ENCODE data around the gene NLRP3.
"Not testable (repeated sequence)": the region's sequence is repeated elsewhere in the genome, so short reads cannot be mapped to it uniquely, and the experiment has no call there.

Gene NLRP3

GRCh38 chr1:247440001-247440620 lies 24.1 kb downstream of the NLRP3 start:
- no peak for DNase-seq

DNA sequence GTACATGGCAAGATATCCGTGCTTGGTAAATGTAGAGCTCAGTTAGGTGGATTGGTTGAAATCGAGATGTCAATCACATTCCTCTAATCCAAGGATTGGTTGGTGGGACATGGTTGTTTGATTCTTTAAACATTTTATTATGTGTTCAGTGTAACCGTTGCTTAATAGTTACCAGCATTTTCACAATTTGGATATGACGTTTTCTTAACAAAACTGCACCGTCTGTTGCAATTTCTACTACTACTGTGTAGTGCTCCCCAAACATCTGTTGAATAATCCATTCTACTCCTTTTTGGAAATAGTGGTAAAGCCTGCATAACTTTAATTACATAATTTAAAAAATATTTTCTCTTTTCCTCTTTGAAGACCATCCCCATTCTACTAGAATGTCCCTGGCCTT lies 25.6 kb downstream of the NLRP3 start:
- DNase-seq, result no peak

- no peak for DNase-seq
Measured at GRCh38 chr1:247442164-247442563, 26.2 kb downstream of the NLRP3 start.

GRCh38 chr1:247443641-247444040 lies 27.7 kb downstream of the NLRP3 start:
- no peak for DNase-seq

DNA sequence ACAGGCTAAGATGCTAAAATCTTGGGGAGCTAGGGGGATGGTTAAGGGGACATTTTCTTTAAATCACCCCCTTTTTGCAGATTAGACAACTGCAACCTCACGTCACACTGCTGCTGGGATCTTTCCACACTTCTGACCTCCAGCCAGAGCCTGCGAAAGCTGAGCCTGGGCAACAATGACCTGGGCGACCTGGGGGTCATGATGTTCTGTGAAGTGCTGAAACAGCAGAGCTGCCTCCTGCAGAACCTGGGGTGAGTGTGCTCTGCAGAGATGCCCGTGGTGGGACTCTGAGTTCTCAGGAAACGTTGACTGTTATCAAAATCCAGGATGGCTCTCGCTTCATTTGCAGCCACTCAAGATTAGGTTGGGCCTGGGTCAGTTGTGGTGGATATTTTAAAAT lies 28.6 kb downstream of the NLRP3 start:
- no peak for DNase-seq

- no peak for DNase-seq
Measured at GRCh38 chr1:247445526-247446356, 29.8 kb downstream of the NLRP3 start.

GRCh38 chr1:247447162-247447909 lies 31.4 kb downstream of the NLRP3 start:
- no peak for DNase-seq

DNA sequence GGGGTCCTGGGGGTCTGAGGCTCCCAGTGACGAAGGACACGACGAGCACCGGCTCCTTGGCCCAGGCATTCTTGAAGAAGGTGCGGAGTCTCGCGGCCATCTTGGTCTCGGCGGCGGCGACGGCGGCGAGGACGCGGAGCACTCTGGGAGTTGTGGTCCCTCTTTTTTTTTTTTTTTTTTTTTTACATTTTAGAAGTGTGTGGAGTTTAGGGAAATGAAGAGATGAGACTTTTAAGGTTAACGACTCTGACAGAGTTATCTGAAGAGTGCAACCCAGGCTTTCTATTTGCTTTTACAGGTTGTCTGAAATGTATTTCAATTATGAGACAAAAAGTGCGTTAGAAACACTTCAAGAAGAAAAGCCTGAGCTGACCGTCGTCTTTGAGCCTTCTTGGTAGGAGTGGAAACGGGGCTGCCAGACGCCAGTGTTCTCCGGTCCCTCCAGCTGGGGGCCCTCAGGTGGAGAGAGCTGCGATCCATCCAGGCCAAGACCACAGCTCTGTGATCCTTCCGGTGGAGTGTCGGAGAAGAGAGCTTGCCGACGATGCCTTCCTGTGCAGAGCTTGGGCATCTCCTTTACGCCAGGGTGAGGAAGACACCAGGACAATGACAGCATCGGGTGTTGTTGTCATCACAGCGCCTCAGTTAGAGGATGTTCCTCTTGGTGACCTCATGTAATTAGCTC lies 32.3 kb downstream of the NLRP3 start:
- DNase-seq, result peak; percentile 53

DNA sequence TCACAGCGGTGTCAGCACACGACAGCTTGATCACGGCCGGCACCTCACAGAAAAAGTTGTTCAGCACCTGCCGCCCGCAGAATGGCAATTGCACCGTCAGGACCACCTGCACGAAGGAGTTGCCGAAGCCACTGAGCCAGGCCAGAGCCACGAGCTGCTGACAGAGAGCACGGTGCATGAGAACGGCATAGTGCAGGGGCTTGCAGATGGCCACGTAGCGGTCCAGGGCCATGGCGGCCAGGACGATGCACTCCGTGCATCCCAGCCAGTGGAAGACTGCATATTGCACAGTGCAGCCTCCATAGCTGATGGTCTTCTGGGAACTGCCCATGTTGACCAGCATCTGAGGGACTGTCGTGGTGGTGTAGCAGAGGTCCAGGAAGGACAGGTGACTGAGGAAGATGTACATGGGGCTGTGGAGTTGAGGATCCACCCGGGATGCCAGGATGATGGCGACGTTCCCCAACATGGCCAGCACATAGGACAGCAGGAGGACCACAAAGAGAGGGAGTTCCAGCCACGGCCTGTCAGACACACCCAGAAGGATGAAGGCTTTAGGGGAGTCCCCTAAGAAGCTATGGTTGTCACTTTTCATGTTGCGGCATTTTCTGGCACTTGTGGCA lies 35.5 kb downstream of the NLRP3 start:
- DNase-seq, result no peak

DNA sequence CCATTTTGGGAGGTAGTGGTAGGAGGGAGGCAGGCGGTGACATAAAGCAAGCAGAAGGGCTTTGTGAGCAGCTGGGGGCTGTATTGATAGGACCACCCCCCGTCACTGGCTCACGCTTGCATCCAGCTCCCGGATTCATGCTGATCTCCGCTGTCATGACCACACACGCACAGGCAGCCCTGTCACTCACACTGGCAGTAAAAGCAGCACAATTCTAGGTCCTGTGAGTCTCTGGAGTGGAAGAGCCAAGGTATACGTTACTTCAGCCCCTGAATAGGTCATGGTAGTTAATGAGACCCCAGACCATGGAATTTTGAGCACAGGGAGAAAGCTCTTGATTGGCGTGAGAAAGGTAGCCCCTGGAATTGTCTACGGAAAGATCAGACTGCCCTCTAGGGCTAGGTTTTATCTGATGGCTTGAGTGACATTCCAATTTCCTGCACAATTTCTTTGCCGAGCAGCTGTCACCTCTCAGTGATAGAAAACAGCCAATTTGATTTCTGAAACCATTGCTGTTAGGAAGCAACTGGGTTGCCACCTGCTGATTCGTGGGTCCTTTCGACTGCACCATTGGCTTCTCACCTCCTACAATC lies 36.6 kb downstream of the NLRP3 start:
- no peak for DNase-seq

DNA sequence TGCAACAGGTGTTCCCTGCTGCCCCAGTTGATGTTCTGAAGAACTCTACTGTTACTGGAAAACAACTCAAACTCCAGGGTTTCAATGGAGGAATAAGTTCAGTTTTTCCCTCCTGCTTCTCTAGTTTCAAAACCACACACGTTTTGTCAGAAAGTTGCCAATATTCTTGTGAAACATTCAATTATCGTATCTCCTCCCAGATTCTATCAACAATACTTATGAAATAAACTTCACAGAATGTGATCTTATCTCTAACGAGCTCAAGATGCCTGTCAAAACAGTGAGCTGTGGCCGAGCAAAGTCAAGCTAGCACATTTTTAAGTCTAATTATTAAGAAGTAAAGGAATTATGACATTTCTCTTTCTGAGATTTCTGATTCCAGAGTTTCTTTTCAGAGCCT lies 37.3 kb downstream of the NLRP3 start:
- no peak for DNase-seq

DNA sequence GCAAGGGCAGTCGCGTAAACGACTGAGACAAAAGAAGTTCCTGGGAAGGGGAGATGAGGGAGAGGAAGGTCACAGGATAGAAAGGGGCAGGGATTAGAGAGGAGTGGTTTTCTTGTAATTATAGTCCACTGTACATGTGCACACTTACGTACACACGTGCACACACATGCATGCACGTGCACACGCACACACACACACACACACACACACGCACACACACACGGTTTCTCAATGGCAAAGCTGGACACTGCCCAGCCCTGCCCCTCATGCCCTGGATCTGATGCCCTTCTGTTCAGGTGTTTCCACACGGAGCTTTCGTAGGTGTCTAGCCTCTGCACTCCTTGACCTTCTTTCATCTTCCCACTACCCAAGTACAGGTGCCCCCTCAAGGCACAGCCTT lies 38.0 kb downstream of the NLRP3 start:
- no peak for DNase-seq

DNA sequence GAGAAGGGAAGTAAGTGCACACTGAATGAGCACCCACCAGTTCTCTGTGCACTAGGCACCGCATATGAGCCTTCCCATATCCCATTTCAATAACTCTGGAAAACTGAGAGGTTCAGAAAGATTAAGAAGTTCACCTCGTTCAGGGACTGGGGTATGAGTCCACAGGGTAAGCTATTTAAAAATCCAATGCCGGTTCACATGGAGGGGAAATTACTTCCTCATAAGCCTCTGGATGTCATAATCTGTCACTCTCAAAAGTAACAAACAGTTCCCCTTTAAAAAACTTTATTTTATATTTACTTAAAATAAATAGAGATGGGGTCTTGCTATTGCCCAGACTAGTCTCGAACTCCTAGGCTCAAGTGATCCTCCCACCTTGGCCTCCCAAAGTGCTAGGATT lies 40.0 kb downstream of the NLRP3 start:
- DNase-seq, result no peak

DNA sequence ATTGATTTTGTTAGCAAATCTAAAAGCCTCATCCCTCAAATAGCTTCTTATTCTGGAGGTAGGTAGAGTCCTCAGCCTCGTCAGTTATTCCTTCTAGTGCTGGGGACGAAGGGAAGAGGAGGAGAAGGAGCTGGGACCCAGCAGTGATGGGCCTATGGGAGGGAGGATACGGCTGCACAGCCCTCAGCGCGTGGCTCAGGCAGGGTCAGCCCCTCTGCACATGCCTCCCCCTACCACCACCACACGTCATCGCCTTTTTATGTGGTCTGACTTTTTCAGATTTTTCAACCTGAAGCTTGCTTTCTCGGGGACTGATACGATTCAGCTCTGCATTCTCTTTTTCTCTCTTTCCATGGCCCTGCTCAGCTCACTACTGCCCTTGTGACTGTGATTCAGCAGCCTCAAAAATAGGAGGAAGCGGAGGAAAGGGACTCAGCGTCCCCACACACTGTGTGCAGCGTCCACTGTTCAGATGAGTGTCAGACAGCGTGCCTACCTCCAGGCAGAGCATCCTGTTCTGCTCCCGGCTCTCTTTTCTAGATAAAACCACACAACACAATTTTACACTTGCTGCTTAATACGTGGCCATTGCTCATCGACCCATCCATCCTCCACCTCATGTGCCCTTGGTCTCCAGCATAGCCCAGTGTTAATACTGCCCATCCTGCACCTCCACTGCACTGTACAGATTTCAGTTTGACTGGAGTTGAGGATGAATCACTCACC lies 41.1 kb downstream of the NLRP3 start:
- no peak for DNase-seq

- DNase-seq, result no peak
Measured at GRCh38 chr1:247459507-247459906, 43.5 kb downstream of the NLRP3 start.

GRCh38 chr1:247465796-247466195 lies 49.8 kb downstream of the NLRP3 start:
- DNase-seq, result no peak

DNA sequence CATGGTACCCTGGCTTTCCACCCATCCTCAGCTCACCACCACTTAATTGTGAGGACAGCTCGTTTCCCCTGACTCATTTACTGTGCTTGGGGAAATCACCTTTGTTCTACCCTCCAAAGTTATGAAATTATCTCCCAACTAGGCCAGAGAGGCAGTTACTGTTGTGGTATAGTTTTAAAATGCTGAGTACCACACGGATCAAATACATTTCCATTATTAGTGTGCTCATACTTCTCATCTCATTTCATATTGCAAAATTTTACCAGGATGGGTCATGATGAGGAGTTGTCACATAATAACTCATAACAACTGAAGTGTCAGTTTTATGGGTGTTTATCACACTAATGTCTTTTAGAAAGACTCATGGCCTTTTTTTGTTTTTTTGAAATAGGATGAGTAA lies 51.2 kb downstream of the NLRP3 start:
- DNase-seq, result no peak

GRCh38 chr1:247468481-247469140 lies 52.6 kb downstream of the NLRP3 start:
- DNase-seq, result no peak

GRCh38 chr1:247469141-247469535 lies 53.2 kb downstream of the NLRP3 start:
- DNase-seq, result no peak

- DNase-seq, result not testable (repeated sequence)
Measured at GRCh38 chr1:247470942-247471429, 55.0 kb downstream of the NLRP3 start.
